OCI-LY7 (cell line): ENCODE results near the gene LAMA2.

Experiments
- EZH2phosphoT487 ChIP-seq: fragments of 200-600 bp; sonication (generic); IDR thresholded peaks from 2 replicates; pipeline ENCODE4 v1.6.1; 2018; ENCODE audit warnings: low read depth, borderline replicate concordance, mild to moderate bottlenecking, mixed run types, antibody characterized with exemption, low read length, moderate library complexity, mixed read lengths
- TF ChIP-seq, protein P1 (sequence below): fragments of 200-600 bp; sonication (generic); conservative IDR thresholded peaks from 2 replicates; pipeline ENCODE4 v1.5.1; 2014; ENCODE audit warnings: mild to moderate bottlenecking, antibody characterized with exemption, low read length, moderate library complexity, mixed read lengths

- TF ChIP-seq, protein P1, sequence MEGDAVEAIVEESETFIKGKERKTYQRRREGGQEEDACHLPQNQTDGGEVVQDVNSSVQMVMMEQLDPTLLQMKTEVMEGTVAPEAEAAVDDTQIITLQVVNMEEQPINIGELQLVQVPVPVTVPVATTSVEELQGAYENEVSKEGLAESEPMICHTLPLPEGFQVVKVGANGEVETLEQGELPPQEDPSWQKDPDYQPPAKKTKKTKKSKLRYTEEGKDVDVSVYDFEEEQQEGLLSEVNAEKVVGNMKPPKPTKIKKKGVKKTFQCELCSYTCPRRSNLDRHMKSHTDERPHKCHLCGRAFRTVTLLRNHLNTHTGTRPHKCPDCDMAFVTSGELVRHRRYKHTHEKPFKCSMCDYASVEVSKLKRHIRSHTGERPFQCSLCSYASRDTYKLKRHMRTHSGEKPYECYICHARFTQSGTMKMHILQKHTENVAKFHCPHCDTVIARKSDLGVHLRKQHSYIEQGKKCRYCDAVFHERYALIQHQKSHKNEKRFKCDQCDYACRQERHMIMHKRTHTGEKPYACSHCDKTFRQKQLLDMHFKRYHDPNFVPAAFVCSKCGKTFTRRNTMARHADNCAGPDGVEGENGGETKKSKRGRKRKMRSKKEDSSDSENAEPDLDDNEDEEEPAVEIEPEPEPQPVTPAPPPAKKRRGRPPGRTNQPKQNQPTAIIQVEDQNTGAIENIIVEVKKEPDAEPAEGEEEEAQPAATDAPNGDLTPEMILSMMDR = no peak
- TF ChIP-seq EZH2phosphoT487 = no peak
Observed at GRCh38 chr6:129206821-129207220, 323.9 kb downstream of the LAMA2 start.
